Measurements from ENCODE around the gene SELE.

Gene SELE

GRCh38 chr1:169699707-169700106 is 34.2 kb downstream of the SELE start:
- DNase-seq (ENCODE audit: low read depth): no peak
- no peak for TF ChIP-seq CTCF (IDR thresholded peaks at IDR 0.05; ENCODE audit: control insufficient read depth, insufficient read depth, low read depth, low read length, missing control alignments)
- H3K4me3 ChIP-seq (ENCODE audit: control insufficient read depth, low read depth, low read length): no peak overlapping the region

- DNase-seq (ENCODE audit: low read depth): no peak
- no peak for TF ChIP-seq CTCF (IDR thresholded peaks at IDR 0.05; ENCODE audit: control insufficient read depth, insufficient read depth, low read depth, low read length, missing control alignments)
- no peak overlapping the region for H3K4me3 ChIP-seq (ENCODE audit: control insufficient read depth, low read depth, low read length)
Observed at GRCh38 chr1:169698976-169699375, 34.9 kb downstream of the SELE start.

- no peak overlapping the region for H3K4me3 ChIP-seq (ENCODE audit: control insufficient read depth, low read depth, low read length)
- no peak for TF ChIP-seq CTCF (IDR thresholded peaks at IDR 0.05; ENCODE audit: control insufficient read depth, insufficient read depth, low read depth, low read length, missing control alignments)
- DNase-seq (ENCODE audit: low read depth): no peak
Observed at GRCh38 chr1:169697755-169698154, 36.1 kb downstream of the SELE start.

GRCh38 chr1:169696273-169697100 is 37.4 kb downstream of the SELE start:
- TF ChIP-seq CTCF (IDR thresholded peaks at IDR 0.05; ENCODE audit: control insufficient read depth, insufficient read depth, low read depth, low read length, missing control alignments): no peak
- DNase-seq (ENCODE audit: low read depth): no peak

GRCh38 chr1:169694304-169695075 is 39.4 kb downstream of the SELE start:
- no peak for TF ChIP-seq CTCF (IDR thresholded peaks at IDR 0.05; ENCODE audit: control insufficient read depth, insufficient read depth, low read depth, low read length, missing control alignments)
- H3K4me3 ChIP-seq (ENCODE audit: control insufficient read depth, low read depth, low read length): no peak overlapping the region

More at GRCh38 chr1:169696273-169697100, 37.4 kb downstream of the SELE start:
- no peak overlapping the region for H3K4me3 ChIP-seq (ENCODE audit: control insufficient read depth, low read depth, low read length)

GRCh38 chr1:169692756-169693460 is 41.0 kb downstream of the SELE start:
- TF ChIP-seq CTCF (IDR thresholded peaks at IDR 0.05; ENCODE audit: control insufficient read depth, insufficient read depth, low read depth, low read length, missing control alignments): no peak
- DNase-seq (ENCODE audit: low read depth): no peak
- H3K4me3 ChIP-seq (ENCODE audit: control insufficient read depth, low read depth, low read length): no peak overlapping the region

More at GRCh38 chr1:169694304-169695075, 39.4 kb downstream of the SELE start:
- no peak for DNase-seq (ENCODE audit: low read depth)
